ENCODE data around the gene TRERF1.
A peak's percentile ranks its signal among the peaks of the same experiment; 100 is the strongest.
"Not testable (repeated sequence)": the region's sequence is repeated elsewhere in the genome, so short reads cannot be mapped to it uniquely, and the experiment has no call there.

Gene TRERF1

DNA sequence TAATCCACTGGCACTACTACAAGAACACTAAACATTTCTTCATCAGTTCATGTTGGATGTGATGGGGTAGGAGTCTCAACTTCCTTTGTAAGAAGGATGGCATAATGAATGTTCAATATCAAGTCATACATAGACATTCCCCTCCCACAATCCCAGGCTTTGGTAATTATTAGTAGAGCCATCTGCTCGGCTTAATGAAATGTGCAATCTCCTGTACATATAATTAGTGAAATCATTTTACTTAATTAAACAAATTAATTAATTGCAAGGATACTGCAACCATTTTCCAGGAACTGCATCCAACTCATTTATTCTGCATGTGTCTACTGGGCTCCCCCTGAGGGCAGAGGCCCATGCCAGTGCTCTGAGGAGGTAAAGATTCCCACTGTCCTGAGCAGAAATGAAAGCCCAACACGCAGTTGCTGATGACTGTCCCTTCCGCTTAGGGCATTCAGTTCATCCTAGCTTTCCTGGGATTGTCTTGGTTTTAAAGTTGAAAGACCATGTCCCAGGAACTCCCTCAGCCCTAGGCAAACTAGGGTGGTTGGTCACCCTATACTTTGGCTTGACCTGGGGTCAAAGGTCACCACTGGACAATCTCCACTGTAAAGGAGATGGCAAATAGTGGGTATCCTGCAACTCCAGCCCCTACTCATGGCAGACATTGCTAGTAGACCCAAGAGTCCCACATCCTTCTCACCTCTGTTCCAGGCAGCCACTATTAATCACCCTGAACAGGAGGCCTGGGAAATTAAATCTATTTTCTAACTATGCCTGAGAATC is 109.8 kb downstream of the TRERF1 start:
- peak; percentile 11 for DNase-seq
- Mint-ChIP-seq H3K36me3 (ENCODE audit: low read depth) (peaks cover 39% of the 10 kb centered on the region), H3K27ac (peak overlapping the region; percentile 94), H3K9me3 (no peaks in the 10 kb centered on the region), H3K4me1 (ENCODE audit: low read depth) (peaks cover 85% of the 10 kb centered on the region), H3K27me3 (no peaks in the 10 kb centered on the region), H3K4me3 (no peak overlapping the region)

DNA sequence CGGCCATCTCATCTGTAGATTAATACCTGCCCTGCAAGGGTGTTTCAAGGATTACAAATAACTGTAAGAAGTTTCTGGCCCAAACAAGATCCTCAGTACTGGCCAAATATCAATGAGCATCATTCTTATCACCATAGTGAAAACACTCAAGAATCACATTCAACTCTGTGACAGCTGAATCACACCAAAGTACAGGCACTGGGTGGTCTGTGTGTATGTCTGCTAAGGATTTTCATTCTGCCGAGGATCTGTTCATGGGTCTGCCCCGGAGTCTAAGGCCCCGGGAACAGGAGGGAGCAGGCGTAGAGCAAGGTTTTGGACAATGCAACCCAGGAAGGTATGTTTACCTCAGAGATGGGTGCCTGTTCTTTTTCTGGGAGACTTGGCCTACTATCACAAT is 110.5 kb downstream of the TRERF1 start:
- Mint-ChIP-seq H3K27ac (peak overlapping the region; percentile 94), H3K36me3 (ENCODE audit: low read depth) (peaks cover 41% of the 10 kb centered on the region), H3K4me3 (no peak overlapping the region), H3K9me3 (no peaks in the 10 kb centered on the region), H3K27me3 (no peaks in the 10 kb centered on the region), H3K4me1 (ENCODE audit: low read depth) (peaks cover 86% of the 10 kb centered on the region)
- DNase-seq: peak; percentile 15

DNA sequence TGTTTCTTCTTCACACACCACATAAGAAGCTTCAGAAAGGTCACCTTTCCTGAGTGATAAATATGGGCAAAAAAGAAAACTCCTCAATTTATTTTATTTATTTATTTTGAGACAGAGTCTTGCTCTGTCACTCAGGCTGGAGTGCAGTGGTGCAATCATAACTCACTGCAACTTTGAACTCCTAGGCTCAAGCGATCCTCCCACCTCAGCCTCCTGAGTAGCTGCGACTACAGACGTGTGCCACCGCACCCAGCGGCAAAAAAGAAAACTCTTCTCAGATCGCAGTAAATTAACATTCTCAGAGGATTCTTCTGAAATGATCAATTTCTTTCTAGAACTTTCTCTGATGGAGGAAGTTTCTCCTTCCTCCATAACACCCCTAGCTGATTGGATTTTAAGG is 111.2 kb downstream of the TRERF1 start:
- H3K4me1 Mint-ChIP-seq (ENCODE audit: low read depth): peaks cover 80% of the 10 kb centered on the region
- peak; percentile 31 for DNase-seq
- H3K4me3 Mint-ChIP-seq: peak overlapping the region; percentile 30
- H3K36me3 Mint-ChIP-seq (ENCODE audit: low read depth): peaks cover 42% of the 10 kb centered on the region
- peak overlapping the region; percentile 94 for H3K27ac Mint-ChIP-seq
- H3K27me3 Mint-ChIP-seq: no peaks in the 10 kb centered on the region
- H3K9me3 Mint-ChIP-seq: no peaks in the 10 kb centered on the region

DNA sequence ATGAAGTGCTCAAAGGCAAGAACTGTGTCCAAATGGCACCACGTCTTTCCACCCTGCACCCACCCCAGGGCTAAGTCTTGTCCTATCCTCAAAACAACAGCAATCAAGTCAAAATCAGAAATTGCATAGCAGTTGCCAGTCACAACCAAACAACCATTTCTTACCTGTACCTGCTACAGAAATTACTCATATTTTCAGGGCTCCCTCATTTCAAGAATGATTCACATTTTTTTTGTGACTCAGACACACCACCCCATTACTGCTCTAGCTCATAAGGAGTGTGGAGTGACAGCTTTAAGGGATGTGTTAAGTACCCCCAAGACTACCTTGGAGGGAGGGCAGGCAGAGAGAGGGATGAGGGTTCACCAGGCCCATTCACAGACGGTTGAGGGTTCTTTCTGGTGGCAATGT is 111.7 kb downstream of the TRERF1 start:
- H3K36me3 Mint-ChIP-seq (ENCODE audit: low read depth): peaks cover 42% of the 10 kb centered on the region
- DNase-seq: peak; percentile 65
- no peaks in the 10 kb centered on the region for H3K27me3 Mint-ChIP-seq
- H3K4me1 Mint-ChIP-seq (ENCODE audit: low read depth): peaks cover 80% of the 10 kb centered on the region
- H3K27ac Mint-ChIP-seq: peak overlapping the region; percentile 94
- no peaks in the 10 kb centered on the region for H3K9me3 Mint-ChIP-seq
- H3K4me3 Mint-ChIP-seq: peak overlapping the region; percentile 30

DNA sequence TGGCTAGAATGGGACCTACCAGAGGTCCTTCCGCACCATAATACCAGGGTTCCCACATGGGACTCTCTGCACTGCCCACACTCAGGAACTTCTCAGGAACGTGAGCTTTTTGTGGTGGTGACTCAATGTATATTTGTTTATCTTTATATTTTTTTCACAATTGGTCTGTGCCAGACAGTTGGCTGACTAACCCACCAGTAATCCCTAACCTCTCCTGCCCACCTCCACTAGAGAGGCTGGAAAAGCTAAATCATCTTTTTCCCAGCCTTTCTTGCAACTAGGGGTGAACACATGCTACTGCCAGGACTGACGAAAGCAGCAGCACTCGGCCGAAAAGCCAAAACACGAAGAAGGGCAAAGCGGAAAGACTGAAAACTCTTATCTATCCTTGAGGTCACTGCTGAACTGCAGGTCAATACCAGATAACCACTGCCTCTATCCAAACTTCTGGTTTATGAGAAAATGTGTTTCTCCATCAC is 112.9 kb downstream of the TRERF1 start:
- Mint-ChIP-seq H3K27me3 (no peaks in the 10 kb centered on the region), H3K9me3 (no peaks in the 10 kb centered on the region), H3K27ac (peak overlapping the region; percentile 94), H3K36me3 (ENCODE audit: low read depth) (peaks cover 33% of the 10 kb centered on the region), H3K4me1 (ENCODE audit: low read depth) (peaks cover 75% of the 10 kb centered on the region), H3K4me3 (peak overlapping the region; percentile 59)
- no peak for DNase-seq

DNA sequence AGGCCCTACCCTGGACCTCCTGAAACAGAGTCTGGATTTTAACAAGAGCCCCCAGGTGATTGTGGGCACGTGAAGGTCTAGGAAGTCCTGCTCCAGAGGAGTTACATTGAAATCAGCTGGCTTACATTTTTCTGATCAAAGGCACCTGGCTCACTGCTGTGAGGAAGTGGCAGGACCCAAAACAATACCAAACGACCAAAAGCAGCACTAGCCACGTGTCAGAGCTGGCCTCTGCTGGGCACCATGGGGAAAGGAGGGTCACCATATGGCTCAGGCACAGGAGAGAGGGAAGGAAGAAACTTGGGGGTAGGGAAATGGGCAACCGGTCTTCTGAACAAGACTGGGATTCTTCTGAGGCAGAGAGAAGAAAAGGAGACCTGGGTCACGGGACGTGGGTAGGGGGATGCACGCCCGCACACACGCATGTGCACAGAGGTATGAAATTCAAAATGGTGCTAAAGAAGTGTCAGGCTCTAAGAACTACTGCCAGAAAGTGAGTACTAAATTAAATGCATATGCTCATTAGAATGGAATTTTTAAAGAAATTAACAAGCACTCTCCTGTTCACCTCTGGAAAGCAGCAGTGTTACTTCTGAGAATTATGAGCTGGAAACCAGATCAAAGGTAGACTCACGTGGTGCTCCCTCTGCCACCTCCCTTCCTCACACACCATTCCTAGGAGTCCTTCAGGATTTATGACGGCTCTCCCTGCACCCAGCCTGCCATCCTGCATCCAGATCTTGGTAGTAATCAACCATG is 113.6 kb downstream of the TRERF1 start:
- peak overlapping the region; percentile 94 for H3K27ac Mint-ChIP-seq
- H3K9me3 Mint-ChIP-seq: no peaks in the 10 kb centered on the region
- H3K36me3 Mint-ChIP-seq (ENCODE audit: low read depth): peaks cover 29% of the 10 kb centered on the region
- peak; percentile 63 for DNase-seq
- peak overlapping the region; percentile 59 for H3K4me3 Mint-ChIP-seq
- peaks cover 70% of the 10 kb centered on the region for H3K4me1 Mint-ChIP-seq (ENCODE audit: low read depth)
- H3K27me3 Mint-ChIP-seq: no peaks in the 10 kb centered on the region

DNA sequence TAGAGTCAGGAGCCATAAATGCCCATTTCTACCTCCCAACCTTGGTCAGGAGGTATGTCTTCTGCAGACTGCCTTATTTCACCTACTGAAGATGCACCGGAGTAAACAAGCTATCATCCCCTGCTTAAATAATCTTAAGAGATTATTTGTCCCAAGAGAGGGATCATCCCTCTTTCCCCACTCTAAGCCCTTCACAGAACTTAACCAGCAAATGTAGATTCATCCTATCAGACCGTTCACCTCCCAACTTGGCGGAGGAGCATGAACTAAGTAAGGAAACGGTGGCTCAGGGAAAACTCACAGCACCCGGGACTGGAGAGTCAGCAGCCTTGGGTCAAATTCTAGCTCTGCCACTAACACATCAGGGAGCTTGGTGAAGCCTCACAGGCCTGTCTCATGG is 115.3 kb downstream of the TRERF1 start:
- DNase-seq: no peak
- H3K4me1 Mint-ChIP-seq (ENCODE audit: low read depth): peaks cover 63% of the 10 kb centered on the region
- H3K9me3 Mint-ChIP-seq: no peaks in the 10 kb centered on the region
- H3K4me3 Mint-ChIP-seq: no peak overlapping the region
- peak overlapping the region; percentile 76 for H3K27ac Mint-ChIP-seq
- H3K36me3 Mint-ChIP-seq (ENCODE audit: low read depth): peaks cover 24% of the 10 kb centered on the region
- no peaks in the 10 kb centered on the region for H3K27me3 Mint-ChIP-seq

DNA sequence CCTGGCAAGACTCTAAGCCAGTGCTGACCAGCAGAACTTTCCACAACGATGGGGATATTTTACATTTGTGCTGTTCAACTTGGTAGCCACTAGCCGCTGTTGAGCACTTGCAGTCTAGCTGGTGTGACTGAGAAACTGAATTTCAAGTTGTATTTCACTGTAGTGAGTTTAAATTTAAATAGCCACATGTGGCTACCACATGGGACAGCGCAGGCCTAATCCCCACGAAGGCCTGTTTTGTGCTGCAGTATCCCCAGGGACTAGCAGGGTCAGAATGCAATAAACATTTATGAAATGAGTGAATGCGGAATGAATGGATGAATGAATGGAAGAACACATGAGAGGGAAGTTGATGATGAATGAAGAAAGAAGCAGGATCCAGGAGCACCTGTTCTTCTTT is 115.8 kb downstream of the TRERF1 start:
- Mint-ChIP-seq H3K36me3 (ENCODE audit: low read depth) (peaks cover 18% of the 10 kb centered on the region), H3K27ac (no peak overlapping the region), H3K9me3 (no peaks in the 10 kb centered on the region), H3K4me3 (no peak overlapping the region), H3K4me1 (ENCODE audit: low read depth) (peaks cover 58% of the 10 kb centered on the region), H3K27me3 (no peaks in the 10 kb centered on the region)
- no peak for DNase-seq

DNA sequence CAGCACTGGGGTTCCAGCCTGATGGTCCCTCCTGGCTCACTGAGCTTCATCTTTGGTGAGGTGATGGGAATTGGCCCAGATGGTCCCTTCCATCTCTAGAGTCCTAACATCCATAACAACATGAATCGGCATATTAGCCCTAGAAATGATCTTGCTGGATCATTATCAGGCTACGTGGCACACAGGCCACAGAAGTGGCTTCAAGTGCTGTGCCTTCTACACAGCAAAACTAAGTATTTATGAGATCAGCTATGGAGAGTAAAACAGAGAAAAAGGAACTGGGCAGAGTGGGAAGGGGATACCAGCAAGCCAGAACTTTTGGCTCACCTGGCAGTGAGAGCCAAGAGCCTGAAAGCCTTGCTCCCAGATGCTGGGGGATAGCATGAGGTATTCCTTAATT is 116.9 kb downstream of the TRERF1 start:
- H3K36me3 Mint-ChIP-seq (ENCODE audit: low read depth): peaks cover 13% of the 10 kb centered on the region
- no peak for DNase-seq
- no peaks in the 10 kb centered on the region for H3K27me3 Mint-ChIP-seq
- H3K4me3 Mint-ChIP-seq: no peak overlapping the region
- no peak overlapping the region for H3K27ac Mint-ChIP-seq
- no peaks in the 10 kb centered on the region for H3K9me3 Mint-ChIP-seq
- peaks cover 50% of the 10 kb centered on the region for H3K4me1 Mint-ChIP-seq (ENCODE audit: low read depth)

DNA sequence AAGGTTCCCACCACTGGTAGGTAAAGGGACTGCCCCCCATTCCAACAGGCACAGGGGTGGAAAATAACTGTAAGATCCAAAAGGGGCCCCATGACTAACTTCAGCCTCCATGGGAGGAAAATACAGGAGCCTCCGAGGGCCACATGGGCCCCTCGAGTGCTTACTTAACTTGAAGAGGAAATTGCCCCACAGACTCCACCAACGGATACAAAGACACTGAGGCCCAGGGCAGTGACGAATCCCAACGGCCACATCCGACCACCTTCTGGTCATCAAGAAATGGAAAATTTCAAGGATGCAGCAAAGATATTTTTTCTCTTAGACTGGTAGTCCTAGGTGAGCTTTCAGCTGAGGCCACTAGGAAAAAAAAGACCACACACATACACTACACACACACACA is 118.1 kb downstream of the TRERF1 start:
- Mint-ChIP-seq H3K27me3 (no peaks in the 10 kb centered on the region), H3K4me3 (no peak overlapping the region), H3K4me1 (ENCODE audit: low read depth) (peaks cover 39% of the 10 kb centered on the region), H3K27ac (no peak overlapping the region), H3K36me3 (ENCODE audit: low read depth) (peaks cover 13% of the 10 kb centered on the region), H3K9me3 (no peaks in the 10 kb centered on the region)
- no peak for DNase-seq

DNA sequence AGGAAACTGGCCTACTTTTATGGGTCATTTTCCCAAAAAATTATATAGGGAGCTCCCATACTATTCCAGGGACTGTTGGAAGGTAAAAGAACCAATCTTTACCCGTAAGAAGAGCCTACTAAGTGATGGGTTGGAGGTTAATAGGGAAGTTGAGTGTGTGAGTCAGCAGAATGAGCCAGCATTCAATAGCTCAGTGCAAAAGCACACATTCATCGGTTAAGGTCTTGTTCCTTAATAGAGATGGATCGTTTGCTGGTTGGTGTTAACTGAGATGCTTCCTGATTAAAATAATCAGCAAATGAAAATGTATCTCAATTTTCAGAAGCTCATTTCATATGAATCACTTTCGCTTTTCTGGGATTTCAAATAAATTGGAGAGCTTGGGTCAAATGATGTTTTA is 118.8 kb downstream of the TRERF1 start:
- no peak for DNase-seq
- Mint-ChIP-seq H3K9me3 (no peaks in the 10 kb centered on the region), H3K4me3 (no peak overlapping the region), H3K36me3 (ENCODE audit: low read depth) (peaks cover 9% of the 10 kb centered on the region), H3K4me1 (ENCODE audit: low read depth) (peaks cover 35% of the 10 kb centered on the region), H3K27ac (no peak overlapping the region), H3K27me3 (no peaks in the 10 kb centered on the region)

DNA sequence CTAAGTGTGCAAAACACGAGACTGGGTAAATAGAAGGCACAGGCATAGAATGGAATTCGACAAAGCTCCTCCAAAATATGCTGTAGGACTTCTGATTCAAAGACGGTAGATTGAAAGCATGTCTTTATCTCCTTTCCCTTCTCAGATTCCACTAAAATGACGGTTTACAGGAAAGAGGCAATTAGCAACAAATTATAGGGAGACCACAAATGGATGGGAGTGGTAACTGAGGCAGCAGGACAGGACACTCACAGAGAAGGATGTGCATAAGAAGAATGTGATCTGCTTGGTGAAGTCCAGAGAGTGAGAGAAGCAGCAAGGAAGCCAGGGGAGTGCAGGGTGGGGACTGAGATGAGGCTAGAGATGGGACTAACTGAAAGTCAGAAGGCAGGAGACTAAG is 120.7 kb downstream of the TRERF1 start:
- peaks cover 29% of the 10 kb centered on the region for H3K4me1 Mint-ChIP-seq (ENCODE audit: low read depth)

DNA sequence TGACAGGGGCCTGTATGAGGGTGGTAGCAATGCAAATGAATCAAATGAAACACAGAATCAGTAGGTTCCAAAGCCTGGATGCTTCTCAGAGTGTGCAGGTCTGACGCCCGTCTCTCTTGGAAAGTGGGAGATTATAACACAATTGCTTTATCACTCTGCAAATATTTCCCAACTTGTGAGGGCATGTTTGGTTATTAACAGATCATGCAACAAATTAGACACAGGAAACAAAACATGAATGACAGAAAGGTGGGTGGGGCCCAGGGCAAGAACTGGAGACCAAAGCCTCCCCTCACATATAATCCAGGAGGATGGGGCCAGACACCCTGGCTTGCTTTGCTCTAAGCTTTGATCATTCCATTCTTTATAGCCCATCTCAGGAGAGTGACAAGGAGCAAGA is 125.5 kb downstream of the TRERF1 start:
- no peaks in the 10 kb centered on the region for H3K9me3 Mint-ChIP-seq
- H3K27ac Mint-ChIP-seq: no peak overlapping the region
- DNase-seq: no peak
- H3K4me3 Mint-ChIP-seq: no peak overlapping the region
- H3K4me1 Mint-ChIP-seq (ENCODE audit: low read depth): peaks cover 34% of the 10 kb centered on the region
- no peaks in the 10 kb centered on the region for H3K27me3 Mint-ChIP-seq
- H3K36me3 Mint-ChIP-seq (ENCODE audit: low read depth): peaks cover 4% of the 10 kb centered on the region

More for the DNA sequence above, 120.7 kb downstream of the TRERF1 start:
- peaks cover 8% of the 10 kb centered on the region for H3K36me3 Mint-ChIP-seq (ENCODE audit: low read depth)
- no peaks in the 10 kb centered on the region for H3K27me3 Mint-ChIP-seq
- no peaks in the 10 kb centered on the region for H3K9me3 Mint-ChIP-seq
- H3K4me3 Mint-ChIP-seq: no peak overlapping the region
- no peak overlapping the region for H3K27ac Mint-ChIP-seq
- DNase-seq: no peak

DNA sequence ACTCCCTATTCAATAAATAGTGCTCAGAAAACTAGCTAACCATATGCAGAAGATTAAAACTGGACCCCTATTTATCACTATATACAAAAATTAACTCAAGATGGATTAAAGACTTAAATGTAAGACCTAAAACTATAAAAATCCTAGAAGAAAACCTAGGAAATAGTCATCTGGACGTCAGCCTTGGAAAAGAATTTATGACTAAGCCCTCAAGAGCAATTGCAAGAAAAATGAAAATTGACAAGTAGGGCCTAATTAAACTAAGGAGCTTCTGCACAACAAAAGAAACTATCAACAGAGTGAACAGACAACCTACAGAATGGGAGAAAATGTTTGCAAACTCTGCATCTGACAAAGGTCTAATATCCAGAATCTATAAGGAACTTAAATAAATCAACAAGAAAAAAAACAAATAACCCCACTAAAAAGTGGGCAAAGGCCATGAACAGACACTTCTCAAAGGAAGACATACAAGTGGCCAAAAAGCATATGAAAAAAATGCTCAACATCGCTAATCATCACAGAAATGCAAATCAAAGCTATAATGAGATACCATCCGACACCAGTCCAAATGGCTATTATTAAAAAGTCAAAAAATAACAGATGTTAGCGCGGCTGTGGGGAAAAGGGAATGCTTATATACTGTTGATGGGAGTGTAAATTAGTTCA is 126.9 kb downstream of the TRERF1 start:
- H3K4me3 Mint-ChIP-seq; H3K27ac Mint-ChIP-seq; H3K36me3 Mint-ChIP-seq (ENCODE audit: low read depth); H3K9me3 Mint-ChIP-seq; DNase-seq; H3K27me3 Mint-ChIP-seq: not testable (repeated sequence)
- peaks cover 37% of the 10 kb centered on the region for H3K4me1 Mint-ChIP-seq (ENCODE audit: low read depth)
